HG02678 (cell line): ENCODE data around the gene DRC7.
"Not testable (repeated sequence)": the region's sequence is repeated elsewhere in the genome, so short reads cannot be mapped to it uniquely, and the experiment has no call there.

Source experiments
- ATAC-seq: cut with Tn5 transposase; IDR thresholded peaks from one replicate; pipeline ENCODE4 v1.9.1; 2021; ENCODE audit warnings: mild to moderate bottlenecking, moderate library complexity; ENCODE audit not compliant: unreplicated experiment

DRC7 gene

DNA sequence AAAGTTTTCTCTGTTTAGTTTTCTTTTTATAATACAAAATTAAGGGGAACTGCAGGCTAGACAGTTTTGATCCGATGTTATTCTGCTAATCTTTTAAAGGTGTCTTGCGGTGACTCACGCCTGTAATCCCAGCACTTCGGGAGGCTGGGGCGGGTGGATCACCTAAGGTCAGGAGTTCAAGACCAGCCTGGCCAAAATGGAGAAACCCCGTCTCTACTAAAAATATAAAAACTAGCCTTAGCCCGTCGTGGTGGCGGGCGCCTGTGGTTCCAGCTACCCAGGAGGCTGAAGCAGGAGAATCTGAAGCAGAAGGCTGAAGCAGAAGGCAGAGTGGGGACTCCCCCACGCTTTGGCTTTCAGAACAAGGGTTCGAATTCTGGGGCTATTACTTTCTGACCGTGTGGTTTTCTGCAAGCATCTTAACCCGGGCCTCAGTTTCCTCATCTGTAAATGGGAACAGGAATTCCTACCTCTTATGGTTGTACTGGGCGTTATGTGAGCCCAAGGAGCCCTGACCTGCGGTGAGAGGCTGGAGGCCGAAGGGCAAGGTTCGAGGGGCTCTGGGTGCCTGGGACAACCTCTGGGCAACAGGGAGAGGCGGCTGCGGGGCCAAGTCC, 39.8 kb downstream of the DRC7 start:
- no peak for ATAC-seq

DNA sequence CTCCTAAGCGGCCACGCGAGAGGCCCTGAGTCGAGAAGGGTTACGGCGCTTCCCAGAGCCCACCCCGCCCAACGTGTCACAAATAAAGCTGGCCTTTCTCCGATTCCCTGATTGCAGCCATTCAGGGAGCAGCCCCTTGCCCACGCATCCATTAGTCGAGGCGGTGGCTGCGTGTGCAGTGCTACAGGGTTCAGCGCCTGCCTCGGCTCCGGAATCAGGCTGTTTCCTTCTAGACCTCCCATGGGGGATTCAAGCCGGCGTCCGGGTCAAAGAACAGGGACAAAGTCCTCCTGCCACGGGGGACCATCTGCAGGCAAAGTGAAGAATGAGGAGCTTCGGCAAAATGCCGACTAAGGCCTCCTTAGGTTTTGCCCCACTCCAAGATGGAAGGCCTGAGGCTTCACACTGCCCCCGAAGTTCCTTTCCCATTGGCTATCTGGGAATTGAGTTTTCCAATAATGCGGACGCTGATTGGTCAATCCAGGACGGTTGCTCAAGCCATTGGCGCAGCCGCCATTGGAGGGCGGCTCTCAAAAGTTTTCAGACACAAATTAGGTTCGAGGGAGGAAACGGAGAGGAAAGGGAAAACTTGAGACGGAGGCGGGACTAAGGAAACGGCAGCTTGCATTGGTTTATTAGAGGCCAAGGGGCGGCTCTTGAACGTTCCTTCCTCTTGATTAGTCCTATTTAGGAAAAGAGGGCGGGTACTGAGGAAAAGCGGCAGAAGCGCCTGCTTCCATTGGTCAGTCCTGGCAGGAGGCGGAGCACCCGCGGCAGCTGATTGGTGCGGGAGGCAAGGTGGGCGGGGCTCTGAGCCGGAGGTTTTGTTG, 40.5 kb downstream of the DRC7 start:
- peak; percentile 90 for ATAC-seq

DNA sequence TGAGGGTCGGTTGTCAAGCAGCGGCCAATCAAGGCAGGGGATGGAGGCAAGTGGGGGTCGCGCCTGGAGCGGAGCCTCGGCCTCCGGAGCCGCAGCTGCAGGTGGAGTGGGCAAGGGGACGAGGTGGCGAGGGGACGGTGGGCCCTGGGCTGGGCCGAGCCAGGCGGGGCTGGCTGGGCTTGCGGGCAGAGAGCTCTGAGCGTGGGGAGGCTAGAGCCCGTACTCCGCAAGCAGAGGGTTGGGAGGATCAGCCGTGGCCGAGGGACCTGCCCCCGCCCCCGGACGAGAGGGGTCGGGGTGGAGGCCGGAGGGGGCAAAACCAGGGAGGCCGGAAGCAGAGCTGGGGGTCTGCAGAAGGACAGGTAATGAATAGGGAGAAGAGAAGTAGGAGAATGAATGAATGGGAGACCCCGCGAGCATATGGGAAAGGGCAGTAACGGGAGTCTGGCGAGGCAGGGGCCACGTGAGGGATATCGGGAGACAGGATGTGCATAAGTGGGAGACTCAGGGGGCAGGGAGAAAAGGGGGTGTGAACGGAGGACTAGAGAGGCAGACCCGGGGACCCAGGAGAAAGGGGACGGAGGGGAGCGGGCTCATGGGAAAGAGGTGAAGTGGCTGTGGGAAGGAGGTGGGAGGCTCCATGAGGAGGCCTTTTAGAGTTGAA, 41.3 kb downstream of the DRC7 start, which contains the start of gene KATNB1:
TSS of gene KATNB1 (plus strand) at position 16 of the 664 bp plus-strand sequence. CDS start 1,474 bp downstream, outside the sequence.
- no peak for ATAC-seq

DNA sequence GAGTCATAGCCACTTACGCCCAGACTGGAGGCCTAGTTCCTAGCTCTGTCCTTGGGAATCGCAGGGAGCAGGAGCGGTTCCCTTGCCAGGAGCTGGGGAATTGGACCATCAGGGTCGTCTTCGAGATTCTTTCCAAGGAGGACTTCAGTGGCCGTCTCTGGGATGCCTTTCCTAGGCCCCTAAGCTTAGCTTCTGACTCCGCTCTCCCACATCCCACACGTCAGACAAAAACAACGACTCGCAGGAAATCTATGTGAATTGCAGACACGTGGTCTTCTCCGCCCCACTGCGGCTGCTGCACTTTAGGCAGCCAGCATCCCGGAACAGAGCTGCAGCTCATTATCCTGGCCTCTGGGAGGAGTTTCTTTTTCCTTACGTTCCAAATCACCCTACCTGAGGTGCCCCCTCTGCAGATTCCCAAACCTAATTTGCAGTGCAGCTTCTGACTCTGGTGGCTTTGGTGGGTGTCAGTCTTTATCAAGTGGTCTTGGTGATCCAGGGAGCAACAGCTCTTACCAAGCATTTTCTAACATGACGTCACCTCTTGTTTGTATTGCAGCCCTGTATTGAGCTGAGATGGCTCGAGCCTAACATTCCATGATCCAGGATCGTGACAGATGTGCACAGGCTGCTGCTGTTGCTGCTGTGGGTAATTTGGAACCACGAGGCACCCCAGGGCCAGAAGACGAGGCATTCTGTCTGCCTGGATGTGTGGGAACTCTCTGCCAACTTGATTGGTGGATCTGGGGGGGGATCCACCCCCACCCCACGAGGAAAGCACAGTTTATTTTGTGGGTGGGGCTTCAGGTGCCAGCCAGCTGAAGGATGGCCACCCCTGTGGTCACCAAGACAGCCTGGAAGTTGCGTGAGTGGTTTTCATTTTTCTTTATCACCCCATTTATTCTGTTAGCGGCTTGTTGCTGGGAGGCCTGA, 42.1 kb downstream of the DRC7 start:
- ATAC-seq = no peak

DNA sequence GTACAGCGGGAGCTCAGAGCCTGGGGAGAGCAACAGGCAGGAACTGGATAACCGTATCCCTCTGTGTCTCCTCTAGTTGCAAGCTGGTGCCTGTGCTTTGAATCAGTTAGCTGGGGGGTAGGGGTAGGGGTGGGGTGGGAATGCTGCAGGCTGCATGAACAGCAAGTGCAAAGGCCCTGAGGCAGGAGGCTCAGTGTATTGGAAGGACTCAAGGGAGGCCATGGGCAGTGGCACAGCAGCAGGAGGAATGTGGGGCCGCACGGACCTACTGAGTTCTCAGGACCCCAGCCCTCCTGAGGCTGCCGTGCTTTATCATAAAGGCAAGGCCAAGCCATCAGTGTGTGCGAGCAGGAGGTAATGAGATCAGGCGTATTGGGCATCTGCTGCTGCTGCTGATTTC, 44.2 kb downstream of the DRC7 start:
- ATAC-seq = no peak

DNA sequence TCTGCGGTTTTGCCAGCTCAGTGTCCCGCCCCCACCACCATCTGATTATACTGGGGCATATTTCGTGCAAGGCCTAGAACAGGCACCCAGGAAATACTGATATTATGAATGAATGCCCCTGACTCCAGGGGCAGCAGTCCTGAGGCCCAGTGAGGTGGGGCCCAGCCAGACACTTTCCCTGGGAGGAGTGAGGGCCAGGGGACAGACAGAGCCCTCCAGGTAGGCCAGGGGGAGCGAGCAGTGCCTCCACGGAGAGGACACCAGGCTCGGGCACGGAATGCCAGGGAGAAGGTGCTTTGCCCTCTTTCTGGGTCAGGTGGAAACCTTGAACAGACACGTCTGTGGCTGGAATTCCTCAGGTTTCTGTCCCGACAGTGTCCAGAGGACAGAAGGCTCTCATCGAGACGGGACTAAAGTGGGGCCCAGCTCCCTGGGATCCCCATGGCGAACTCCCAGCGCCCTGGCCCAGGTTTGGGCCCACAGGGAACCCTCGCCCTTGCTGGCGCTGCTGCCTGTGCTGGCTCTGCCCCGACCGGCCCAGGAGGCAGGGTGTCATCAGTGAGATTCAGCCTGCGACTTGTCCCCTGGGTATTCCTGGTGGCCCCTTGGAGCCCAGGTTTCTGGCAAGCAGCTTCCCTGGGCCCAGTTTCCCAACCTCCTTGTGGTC, 45.3 kb downstream of the DRC7 start:
- ATAC-seq = no peak

DNA sequence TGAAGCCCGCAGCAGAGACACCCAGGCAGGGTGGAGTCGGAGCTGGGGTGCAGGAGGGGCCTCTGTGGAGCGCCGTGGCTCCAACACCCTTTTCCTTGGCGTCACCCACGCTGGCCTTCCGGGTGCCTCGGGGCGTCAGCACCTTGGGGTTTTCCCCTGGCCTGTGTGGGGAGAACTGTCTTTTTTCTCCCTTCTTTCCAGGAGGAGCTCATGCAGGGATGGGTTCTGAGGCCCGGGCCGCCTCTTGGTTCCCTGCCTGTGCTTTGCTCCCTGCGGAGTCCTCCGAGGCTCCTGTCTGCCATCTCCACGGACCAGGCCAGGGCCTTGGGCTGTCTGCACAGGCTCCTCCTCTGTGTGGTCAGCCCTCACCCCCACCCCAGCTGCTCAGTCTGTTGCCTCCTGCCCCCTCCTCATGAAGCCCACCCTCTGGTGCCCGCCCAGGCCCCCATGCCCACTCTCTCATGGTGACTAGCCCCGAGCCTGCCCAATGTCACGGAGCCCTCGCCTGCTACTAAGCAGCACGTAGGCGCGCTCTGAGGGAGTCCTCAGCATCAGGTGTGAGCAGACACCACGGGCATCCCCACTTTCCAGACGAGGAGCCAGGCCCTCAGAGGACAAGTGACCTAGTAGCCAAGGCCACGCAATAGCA, 45.9 kb downstream of the DRC7 start:
- ATAC-seq = no peak

DNA sequence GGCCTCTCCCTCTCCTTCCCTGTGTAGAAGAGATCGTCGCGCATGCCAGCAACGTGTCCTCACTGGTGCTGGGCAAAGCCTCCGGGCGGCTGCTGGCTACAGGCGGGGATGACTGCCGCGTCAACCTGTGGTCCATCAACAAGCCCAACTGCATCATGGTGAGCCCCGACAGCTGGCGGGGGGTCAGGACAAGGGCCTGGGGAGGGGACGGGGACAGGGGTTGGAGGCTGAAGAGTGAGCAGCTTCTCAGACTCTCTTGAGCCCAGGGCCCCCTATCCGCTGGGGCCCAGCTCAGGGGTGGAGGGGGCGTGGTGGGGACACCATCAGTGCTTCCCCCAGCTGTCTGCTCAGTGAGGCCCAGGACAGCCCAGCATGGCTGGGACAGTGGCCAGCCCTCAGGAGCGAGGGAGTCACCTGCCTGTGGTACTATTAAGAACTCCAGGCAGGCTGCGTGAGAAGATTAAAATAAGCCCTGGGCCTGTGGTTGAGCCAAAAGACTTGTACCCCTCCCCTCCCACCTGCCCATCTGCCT, 47.1 kb downstream of the DRC7 start:
- ATAC-seq = no peak

DNA sequence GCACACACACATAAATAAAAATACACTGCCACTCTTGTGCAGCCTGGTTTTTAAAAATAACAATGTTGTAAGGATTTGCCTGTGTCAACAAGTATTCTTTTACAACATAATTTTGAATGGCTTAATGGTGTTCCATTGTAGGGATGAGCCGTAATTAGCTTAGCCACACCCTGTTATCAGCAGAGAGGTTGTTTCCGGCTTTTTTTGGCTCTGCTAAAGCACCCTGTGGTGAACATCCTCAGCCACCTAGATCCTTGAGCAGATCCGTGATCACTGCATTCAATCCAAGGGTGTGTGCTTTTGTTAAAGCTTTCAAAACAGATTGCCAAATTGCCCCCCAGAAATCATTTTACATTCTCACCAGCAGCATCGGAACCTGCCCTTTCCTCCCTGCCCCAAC, 47.9 kb downstream of the DRC7 start:
- no peak for ATAC-seq

DNA sequence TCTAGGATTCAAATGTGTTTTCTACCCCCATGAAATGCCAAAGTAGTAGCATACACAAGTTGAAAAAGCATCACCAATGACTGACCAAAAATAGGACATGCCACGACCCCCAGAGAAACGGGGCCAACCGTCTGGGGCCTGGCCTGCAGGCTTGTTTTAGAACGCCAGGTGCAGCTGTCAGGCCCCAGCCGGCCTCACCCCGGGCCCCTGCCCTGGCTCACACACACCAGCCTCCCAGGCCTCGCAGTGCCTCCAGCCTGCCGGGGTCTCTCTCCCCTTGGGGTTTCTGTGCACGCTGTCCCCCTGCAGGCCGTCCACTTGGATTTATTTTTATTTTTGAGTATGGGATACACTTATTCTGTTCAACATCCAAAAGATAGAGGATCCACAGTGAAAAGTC, 48.9 kb downstream of the DRC7 start:
- ATAC-seq = no peak

DNA sequence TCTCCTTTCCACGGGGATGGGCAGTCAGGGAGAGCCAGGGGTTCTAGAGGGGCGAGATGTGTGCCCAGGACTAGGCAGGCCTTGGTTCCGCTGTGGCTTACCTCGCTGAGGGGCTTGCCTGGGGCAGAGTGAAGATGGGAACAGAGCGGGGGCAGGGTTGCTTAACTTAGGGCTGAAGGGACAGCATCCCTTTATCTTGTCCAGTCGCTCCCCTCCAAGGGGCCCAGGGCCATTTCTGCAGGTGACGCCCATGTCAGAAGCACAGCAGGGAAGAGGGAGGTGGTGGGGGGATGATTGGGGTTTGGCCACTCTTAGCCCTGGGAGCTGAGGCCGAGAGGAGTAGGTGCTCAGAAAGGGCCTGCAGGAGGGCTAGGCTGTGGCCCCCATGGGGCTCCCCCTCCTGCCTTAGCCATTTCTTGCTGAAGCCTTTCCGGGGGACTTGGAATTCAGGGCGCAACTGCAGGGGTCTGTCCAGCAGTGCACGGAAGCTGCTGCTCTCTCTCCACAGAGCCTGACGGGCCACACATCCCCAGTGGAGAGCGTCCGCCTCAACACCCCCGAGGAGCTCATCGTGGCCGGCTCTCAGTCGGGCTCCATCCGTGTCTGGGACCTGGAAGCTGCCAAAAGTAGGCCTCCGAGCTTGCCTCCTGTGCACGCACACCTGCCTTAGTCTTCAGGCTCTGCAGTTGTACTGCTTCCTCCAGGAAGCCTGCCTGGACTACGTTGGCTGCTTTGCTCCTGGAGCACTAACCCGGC, 49.5 kb downstream of the DRC7 start:
- no peak for ATAC-seq

DNA sequence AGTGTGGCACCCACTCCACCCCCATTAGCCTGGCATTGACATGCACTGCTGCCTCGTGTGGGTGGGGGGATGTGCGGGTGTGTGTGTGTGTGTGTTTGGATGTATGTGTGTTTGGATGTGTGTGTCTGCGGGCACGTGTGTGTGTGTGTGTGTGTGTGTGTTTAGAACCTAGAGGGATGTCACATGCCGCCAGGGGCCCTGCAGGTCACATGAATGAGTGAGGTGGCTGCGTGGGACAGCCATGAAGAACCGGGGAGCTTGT, 50.0 kb downstream of the DRC7 start:
- ATAC-seq = no peak

DNA sequence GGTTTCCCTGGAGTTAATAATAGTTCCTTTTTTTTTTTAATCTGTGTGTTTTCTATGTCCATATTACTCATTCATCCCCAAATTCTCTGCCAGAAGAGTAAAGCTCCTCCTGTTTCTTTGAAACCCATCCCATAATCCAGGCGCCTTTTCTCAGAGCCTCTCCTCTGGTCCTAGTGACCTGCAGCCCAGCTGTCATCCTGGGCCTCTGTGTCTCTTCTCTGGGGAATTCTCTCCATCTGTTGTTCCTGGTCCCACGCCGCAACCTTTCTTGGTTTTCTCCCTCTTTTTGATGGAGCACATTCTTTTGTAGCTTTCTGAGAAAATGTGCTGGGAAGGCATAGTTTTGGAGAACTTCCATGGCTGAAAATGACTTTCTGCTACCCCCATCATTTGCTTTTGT, 51.2 kb downstream of the DRC7 start:
- no peak for ATAC-seq

DNA sequence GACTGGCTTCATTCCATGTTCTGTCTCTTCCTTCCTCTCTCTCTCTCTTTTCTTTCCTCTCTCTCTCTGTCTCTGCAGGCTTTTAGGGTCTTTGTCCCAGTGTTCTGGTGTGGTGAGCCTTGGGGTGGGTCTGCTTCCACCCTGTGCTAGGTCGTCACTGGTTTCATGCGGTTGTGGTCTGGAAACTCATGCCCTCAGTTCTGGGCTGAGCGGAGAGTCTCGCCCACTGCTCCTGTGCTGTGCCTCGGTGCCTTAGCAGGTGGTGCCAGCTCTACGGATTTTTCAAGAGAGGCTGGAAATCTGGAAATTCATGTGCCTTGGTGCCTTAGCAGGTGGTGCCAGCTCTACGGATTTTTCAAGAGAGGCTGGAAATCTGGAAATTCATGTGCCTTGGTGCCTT, 51.7 kb downstream of the DRC7 start:
- not testable (repeated sequence) for ATAC-seq

DNA sequence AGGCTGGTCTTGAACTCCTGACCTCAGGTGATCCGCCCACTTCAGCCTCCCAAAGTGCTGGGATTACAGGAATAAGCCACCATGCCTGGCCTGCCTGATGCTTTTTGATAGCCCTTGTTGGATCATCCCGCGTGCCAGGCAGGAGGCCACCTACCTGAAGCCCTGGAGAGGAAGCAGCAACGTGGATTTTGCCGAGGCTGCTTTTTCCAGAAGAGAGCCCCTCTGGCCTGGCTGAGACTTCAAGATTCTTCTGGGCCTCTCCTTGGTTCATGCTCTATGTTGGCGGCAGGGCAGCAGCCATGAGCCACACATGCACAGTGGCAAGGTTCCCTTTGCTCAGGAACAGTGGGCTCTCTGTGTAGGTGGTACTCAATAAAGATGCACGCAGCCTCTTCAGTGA, 52.5 kb downstream of the DRC7 start:
- no peak for ATAC-seq

DNA sequence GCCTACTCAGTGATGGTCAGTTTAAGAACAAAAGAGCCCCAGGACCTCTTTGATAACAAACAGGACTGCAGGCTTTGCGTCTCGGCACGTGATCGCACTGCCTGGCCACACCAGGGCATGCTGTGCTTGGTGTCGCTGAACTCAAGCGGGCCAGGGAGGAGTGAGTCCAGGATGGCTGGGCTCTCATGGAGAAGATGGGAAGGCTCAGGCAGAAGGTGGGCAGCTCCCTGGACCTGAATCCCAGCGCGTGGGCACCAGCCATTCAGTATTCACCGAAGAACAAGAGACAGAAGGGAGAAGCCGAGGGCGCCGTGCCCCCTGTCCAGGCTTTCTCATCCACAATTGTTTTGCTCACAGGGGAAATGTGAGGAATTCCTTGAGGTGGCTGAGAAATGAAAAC, 52.9 kb downstream of the DRC7 start:
- no peak for ATAC-seq

DNA sequence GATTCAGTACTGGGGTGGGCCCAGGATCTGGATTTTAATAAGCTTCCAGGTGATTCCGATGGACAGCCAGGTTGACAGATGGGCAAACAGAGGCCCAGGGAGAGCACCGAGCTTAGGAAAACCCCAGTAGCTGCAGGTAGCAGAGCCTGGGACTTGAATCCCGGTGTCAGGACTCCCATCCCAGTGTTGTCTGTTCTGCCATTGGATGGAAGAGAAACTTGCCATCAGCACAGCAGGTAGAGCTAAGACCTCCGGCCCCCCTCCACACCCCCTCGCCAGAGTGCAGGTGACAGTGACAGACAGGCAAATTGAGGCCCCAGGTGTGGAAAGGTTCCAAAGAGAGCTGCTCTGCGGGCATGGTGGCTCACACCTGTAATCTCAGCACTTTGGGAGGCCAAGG, 53.4 kb downstream of the DRC7 start:
- ATAC-seq = no peak

DNA sequence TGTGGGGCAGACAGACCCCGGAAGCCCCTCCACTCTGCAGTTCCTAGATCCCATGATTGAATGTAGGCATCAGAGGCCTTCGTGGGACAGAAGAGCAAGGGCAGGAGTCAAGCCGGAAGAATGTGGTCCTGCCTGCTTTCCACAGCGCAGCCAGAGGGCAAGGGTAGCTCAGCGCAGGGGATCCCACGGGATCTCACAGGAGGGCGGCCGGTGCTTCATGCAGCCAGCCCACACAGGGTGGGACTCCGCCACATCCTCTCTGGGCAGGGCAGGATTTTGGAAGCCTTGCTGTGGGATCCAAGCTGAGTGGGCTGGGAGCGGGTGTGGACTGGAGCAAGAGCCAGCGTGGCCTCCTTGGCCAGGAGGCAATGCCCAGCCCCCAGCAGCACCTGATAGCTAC, 54.0 kb downstream of the DRC7 start:
- no peak for ATAC-seq

DNA sequence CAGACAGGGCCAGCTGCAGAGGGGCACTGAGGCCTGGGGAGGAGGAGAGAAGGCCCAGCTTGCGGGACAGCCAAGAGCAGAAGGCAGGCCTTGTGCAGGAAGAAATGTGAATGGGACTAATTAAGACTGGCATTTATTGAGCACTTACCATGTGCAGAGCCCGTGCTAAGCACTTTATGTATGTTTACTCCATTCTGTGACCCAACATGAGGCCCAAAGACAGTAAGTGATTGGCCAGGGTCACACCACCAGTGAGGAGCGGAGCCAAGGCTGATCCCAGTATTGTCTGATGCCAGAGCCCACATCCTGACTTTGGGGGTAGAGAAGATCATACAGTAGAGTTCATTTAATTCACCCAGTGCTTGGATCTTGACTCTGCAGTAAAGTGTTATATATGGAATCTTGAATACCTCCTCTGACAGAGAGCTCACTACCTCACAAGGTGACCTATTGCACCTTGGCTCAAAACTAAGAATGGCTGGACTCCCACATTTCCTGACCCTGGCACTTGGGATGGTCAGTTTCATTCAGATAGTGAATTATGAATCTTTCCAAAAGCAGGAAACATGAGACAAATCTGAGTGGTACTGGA, 54.6 kb downstream of the DRC7 start:
- ATAC-seq = no peak
